NCI-H69 (cell line): ENCODE measurements around the gene WNT7B.

Source experiments
- DNase-seq: peaks from one replicate; lab custom pipeline; 2025; lab: John Stamatoyannopoulos, UW

The WNT7B gene

GRCh38 chr22:45995405-45996101 is 18.6 kb upstream of the WNT7B start:
- DNase-seq = no peak

DNA sequence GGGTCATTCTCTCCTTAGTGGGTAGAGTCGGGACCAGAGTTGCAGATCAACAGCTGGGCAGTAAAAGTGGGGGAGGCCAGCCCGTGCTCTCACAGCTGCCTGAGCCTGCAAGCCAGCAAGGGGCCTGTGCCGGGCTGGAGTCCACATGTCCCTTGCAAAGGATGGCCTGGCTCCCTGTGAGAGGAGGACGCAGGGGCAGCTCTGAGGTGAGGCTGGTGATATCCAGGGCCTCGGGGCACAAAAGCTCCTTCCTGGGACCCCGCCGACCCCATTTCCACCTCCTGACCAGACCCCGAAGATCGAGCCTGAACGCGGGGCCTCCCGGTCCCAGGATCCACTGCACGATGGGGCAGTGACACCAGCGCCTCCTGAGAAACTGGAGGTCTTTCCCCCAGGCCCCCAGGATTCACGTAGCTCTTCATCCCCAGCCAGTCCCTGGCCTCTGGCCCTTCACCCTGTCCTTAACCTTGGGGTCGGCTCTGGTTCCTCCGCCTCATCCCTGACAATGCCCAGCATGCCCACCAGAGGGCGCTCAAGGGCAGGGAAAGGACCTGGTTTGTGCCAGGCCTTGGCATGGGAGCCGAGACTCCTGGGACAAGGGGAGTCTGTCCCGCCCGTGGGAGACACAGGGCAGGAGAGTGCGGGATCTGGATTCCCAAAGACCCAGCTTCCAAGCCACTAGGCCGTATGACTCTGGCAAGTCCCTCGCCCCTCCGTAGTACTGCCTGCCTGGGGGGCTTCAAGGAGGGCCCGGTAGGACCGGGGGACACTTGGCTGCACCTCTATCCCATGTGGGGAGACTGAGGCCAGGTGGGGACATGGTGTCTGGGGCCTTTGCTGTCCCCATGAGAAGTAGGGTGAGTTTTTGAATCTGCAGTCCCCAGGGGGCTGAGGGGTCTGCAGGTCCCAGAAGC is 17.8 kb upstream of the WNT7B start:
- DNase-seq = peak; percentile 81

DNA sequence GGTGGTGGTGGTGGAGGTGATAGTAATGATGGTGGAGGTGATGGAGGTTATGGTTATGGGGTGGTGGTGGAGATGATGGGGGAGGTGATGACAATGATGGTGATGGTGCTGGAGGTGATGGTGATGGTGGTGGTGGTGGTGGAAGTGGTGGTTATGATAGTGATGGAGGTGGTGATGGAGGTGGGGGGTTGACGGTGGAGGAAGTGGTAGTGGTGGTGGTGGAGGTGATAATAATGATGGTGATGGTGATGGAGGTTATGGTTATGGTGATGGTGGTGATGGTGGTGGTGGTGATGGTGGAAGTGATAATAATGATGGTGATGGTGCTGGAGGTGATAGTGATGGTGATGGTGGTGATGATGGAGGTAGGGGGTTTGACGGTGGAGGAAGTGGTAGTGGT is 16.9 kb upstream of the WNT7B start:
- no peak for DNase-seq

GRCh38 chr22:45993143-45993692 is 16.3 kb upstream of the WNT7B start:
- DNase-seq = no peak

DNA sequence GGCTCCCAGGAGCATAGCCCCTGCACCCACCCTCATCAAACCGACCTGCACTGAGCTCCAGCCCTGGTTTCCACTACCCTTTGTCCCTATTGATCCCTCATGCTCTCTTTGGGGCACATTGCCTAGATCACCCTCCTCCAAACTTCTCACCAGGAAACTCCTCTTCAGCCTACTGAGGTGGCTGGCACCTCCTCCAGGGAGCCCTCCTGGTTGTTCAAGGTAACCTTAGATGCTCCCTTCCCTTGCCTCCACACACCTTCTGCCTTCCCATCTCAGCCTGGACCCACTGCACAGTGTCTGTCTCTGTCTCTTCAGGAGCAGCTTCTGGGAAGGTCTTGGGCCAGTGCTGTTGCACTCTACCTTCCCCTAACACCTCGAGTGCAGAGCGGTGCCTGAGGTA is 15.8 kb upstream of the WNT7B start:
- DNase-seq = no peak

DNA sequence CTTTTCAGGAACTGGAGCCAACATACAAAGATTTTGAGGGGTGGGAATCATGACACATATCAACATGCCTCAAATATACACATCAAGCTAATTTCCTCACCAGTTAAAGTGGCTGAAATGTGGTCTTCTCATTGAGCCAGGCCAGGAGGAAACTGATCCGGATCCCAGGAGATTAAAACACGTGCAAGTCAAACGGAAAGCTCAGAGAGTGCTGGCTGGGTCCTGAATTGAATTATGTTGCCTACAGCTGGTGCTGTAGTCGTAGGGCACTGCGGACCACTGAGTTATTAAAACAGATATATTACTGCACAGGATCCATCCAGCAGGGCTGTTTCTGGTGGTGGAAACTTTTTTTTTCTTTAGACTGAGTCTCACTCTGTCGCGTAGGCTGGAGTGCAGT is 14.1 kb upstream of the WNT7B start:
- DNase-seq = no peak

DNA sequence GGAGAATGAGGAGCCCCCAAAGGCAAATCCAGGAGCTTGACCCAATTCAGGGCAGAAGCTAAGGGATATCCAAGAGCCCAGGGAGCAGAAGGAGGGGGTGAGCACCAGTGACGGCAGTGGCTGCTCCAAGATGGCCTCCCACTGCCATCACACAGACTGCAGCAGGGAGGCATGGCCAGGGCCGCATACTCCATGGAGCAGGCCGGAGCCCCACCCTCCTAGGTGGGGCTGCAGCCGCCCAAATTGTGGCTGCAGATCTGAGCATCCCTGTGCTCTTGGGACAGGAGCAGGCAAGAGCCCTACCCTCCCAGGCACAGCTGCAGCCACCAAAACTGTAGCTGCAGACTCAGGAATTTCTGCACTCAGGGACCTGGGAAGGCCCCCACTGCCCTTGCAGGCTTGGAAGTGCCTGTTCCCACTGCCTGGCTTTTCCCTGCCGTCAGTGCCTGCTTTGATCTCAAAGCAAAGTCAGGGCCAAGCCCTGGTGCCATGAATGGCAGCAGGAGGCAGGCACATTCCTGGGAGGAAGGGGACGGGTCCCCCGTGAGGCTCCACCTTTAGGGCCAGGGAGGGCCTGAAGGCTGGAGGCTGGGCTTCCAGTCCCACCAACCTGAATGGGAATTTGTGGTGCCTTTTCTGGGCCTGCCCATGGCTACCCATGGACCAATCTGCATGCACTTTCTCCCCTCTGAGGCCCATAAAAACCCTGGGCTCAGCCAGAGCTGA is 10.3 kb upstream of the WNT7B start:
- no peak for DNase-seq

- DNase-seq = no peak
Observed at GRCh38 chr22:45984316-45984916, 7.5 kb upstream of the WNT7B start.

DNA sequence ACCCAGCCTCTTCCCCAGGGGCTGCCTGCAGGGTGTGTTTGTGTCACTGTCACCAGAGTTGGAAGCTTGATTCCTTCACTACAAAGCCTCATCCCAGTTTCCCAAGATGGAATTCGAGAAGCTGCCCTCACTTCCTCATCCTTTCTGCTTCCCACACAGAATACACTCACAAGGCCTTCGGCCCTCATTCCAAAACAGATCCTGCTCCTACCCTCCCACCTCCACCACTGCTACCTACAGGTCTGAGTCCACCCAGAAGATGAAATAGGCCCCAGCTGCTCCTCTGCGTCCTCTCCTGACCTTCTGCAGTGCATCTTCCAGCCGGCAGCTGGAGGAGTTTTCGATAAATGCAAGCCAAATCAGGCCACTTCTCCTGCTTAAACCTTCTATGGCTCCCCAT is 6.8 kb upstream of the WNT7B start:
- DNase-seq = no peak

- DNase-seq = no peak
Observed at GRCh38 chr22:45980761-45981160, 3.8 kb upstream of the WNT7B start.

- DNase-seq = no peak
Observed at GRCh38 chr22:45980268-45980570, 3.3 kb upstream of the WNT7B start.

- DNase-seq = no peak
Observed at GRCh38 chr22:45978275-45978713, 1.3 kb upstream of the WNT7B start.

GRCh38 chr22:45977551-45978274 is 751 bp upstream of the WNT7B start:
- peak; percentile 83 for DNase-seq

DNA sequence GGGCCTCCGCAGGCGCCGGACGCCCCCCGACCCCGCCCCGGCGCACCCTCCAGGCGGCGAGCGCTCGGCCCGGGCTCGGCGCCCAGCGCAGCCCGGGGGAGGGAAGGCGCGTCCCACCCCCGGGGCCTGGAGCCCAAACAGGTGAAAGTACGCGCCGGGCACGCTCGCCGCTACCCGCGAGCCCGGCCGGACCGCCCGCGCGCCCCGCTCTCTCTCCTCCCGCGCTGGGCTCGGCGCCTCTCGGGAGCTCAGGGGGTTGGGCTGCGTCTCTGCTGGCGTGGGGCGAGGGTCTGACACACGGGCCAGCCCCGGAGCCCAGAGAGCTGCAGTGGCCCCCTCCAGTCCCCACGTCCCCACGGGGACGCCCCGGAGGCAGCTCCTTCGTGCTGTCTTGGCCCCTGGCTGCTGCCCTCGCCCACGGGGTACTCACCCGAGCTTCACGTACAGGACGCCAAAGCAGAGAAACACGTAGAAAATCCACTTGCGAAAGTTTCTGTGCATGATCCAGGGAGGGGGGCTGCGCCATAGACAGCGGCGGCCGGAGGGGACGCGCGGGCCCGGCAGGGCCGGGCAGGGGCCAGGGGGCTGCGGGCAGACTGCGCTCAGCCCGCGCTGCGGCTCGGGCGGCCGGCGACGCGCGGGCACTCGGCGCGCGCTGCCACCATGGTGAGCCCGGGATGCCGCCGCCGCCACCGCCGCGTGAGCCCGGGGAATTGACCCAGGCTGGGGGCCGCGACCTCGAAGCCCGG is 534 bp downstream of the WNT7B start:
- peak; percentile 55 for DNase-seq

GRCh38 chr22:45975164-45976161 is 1.5 kb downstream of the WNT7B start:
- peak; percentile 66 for DNase-seq

DNA sequence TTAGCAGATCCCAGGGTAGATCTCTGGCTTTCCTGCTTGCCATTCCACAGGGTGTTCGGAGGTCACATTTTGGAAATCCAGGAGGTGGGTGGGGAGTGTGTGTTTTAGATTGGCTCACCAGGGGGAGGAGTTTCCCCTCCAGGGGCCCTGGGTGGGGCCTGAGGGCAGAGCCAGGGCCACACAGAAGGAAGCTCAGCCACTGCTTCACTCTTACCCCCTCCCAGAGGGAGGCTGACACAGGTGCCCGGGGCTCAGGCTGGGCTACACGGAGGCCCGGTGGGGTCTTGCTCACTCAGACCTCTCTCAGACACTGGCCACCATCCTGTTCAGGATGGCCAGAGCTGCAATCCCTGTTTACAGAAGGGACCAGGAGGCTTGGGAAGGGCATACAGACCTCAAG is 2.5 kb downstream of the WNT7B start:
- DNase-seq = no peak

DNA sequence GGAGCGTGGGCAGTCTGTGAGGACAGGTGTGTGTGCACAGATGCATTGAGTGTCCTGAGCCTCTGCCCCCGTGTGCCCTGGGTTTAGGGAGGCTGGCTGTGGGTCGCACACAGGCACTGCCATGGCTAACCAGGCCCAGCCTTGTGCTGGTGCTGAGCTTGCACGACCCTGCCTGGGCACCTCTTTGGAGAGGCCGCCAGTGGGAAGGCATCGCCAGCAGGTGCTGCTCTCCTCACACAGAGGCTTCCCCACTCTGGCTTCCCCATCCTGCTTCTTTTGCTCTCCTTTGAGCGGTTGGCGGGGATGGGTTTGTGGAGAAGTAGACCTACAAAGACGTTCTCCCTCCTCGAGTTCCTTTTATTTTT is 4.1 kb downstream of the WNT7B start:
- no peak for DNase-seq

DNA sequence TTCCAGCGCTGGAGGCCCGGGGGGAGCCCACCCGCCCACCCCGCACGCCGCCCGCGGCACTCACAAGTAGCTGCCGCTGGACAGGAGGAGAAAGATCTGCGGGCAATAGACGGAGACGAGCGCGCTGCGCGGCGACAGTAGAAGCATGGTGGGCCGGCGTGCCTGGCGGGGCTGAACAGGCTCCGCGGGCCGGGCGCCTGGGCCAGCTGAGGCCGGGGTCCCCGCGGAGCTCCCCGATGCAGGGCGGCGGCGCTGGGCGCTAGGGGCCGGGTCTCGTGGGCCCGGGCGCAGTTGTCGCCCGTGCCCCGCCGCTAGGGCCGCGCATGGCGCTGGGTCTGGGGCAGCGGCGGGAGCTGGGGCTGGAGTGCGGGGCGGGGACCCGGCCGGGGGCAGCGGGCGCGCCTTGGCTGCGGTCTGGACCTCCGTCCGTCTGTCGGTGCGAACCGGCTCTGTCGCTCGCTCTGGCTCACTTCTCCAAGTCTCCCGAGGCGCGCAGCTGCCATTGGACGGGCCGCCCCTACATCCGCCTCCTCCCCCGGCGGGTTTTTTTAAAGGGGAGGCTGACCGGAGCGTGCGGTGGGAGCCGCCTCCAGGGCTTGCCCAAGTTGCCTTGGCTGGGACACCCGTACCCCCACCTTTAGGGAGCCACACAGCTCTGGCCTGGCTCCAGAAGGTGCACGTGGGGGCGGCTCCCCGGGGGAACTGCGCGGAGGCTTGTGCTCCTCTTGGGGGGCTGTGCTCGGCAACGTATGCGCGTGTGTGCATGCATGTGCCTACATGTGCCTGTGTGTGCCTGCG is 4.7 kb downstream of the WNT7B start:
- DNase-seq = no peak
